ENCODE results near the gene TSPAN11. TPM values are rescaled to one million over a fixed set of nuclear protein-coding genes. Genes with fewer than 3 reads are reported as not detected.

Gene TSPAN11
- total and polyA plus RNA-seq, 2 of the 8 experiments (the other 6 are each of a cell fraction or from before 2014, with no cell fraction given), result 3.9 to 8.2 TPM

DNA sequence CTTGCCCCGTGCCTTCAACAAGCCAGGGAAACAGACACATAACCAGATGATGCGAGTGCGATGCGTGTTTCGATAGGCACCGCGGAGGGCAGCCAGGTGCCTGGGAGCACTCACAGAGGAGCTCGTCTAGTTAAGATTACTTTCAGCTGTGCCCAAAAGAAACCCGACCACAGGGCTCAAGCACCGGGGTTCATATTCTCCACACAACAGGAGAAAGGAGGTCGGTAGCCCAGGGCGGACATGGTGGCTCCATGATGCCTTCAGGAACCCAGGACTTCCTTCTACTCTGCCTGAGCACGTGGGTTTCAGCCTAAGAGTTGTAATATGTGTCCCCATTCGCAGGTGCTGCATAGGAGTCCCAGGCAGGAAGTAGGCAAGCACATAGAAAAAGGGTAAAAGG lies 93.4 kb downstream of the TSPAN11 start (continued):
- no peak for TF ChIP-seq TEAD4 (IDR thresholded peaks at IDR 0.05; ENCODE audit: low read depth, low read length)

Data from H1 (cell line).